ENCODE data around the gene PIK3CB.
"Not testable (repeated sequence)": the region's sequence is repeated elsewhere in the genome, so short reads cannot be mapped to it uniquely, and the experiment has no call there.

Gene PIK3CB

DNA sequence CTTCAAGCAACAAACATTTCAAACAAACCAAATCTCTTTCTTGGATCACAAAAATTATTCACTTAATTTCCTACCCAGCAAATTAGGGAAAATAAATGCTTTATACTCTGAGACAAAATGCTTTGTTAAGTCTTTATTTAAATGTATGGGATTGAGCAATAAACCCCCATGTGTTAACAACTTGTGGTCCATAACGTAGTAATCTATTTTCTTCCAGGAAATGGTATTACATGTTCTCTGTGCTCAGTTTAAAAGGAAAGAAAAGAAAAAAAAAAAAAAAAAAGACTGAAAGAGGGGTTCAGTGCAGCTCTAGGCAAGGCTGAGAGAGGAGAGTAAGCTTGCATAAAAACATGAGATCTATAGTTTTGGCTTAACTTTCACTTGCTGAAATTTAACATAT lies 102.3 kb downstream of the PIK3CB start:
- DNase-seq, result no peak

DNA sequence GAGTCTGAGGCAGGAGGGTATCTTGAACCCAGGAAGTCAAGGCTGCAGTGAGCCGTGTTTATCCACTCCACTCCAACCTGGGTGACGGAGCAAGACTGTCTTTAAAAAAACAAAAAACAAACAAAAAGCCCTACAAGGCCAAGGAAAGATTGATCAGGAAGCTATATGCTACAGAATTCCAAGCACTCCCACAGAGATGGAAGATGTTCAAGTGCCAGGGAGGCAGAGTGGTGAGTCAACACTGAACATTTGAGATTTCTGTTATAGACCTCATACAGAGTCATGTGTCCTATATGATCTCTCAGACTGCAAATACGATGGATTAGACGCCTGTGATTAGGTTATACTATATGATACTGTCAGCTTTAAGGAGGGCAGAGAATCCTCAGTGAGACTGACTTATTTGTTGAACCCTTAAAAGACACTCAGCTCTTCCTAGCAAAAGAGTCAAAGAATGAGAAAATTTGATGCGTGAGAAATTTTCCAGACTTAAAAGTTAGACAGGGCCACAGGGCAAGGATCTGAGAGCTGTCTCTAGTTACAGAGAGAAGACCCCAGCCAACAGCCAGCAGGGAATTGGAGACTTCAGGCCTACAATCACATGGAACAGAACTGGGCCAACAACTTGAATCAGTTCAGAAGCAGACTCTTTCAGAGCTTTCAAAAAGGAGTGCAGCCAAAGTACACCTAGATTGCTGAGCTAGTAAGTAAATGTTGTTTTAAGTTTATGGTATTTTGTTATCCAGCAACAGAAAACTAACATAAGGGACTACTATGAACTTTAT lies 107.6 kb downstream of the PIK3CB start:
- no peak for DNase-seq

DNA sequence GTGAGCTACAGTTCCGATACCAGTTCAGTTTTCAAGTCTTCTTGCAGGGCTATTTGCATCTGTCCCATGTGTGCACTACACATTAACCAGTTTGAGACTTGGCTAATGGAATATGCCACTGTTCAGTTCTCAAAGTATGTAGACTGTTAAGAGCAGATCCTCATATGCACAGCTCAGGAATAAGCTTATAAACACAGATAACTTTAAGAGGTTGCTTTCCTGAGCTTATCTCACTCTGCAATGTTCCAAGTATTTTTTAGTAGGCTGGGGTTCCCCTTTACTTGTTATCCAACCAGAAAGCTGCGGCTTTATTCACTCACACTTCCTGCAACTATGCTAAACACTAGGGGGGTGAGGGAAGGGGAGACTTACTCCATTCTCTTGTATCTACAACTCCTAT lies 108.7 kb downstream of the PIK3CB start:
- DNase-seq, result not testable (repeated sequence)

DNA sequence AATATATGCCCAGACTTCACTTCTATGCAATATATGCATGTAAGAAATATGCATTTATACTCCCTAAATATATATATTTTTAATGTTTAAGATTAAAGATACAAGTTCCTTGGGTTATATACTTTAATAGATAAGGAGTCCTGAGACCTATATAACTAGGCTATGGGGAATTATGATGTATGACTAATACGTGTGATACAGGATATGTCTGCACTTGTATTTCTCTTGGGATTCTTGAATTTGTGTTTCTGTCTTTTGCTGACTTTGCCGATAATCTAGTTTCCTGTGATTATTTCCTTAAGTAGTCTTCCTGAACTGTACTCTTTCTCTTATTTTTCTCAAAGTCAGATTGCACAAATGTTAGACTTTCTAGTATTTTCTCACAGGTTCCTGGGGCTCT lies 109.6 kb downstream of the PIK3CB start:
- no peak for DNase-seq

DNA sequence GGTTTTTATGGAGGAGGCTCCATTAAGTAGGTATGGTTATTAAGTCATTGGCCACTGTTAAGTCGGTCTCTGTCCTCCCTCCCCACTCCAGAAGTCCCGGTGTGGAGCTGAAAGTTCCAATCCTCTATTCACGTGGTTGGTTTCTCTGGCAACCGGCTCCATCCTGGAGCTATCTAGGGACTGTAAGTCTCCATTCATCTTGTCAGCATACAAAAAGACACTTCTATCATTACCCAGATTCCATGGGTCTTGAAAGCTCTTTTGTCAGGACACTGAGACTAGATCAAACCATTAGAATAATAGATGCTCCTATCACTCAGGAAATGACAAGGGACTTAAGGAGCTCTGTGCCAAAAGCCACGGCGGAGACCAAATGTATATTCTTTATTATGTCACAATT lies 110.3 kb downstream of the PIK3CB start:
- DNase-seq, result no peak

DNA sequence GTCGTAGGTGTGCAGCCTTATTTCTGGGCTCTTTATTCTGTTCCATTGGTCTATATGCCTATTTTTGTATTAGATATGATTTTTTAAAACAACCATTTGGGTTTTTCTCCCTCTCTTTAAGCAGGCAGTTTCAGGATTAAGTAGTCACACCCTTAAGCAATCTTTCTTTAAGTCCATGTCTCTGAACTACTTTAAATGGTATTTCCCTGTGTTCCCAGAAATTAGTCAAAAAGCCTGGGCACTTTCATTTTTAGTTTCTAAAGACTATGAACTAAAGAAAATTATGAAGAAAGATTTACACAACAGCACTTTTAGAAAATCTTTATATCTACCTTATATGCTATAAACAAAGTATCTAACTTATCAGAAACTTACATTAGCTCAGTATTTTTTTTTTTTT lies 115.9 kb downstream of the PIK3CB start:
- no peak for DNase-seq

DNA sequence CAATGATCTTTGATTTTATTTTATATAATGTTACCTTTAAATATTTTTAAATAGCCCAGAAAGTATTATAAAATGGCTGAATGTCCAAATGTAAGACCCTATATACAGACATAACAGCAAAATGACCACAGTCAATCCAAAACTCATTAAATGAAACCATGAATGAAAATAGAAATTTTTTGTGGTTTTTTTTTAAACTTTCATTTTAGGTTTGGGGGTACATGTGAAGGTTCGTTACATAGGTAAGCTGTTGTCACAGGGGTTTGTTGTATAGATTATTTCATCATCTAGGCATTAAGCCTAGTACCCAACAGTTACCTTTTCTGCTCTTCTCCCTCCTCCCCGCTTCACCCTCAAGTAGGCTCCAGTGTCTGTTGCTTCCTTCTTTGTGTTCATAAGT lies 117.4 kb downstream of the PIK3CB start:
- DNase-seq, result no peak

DNA sequence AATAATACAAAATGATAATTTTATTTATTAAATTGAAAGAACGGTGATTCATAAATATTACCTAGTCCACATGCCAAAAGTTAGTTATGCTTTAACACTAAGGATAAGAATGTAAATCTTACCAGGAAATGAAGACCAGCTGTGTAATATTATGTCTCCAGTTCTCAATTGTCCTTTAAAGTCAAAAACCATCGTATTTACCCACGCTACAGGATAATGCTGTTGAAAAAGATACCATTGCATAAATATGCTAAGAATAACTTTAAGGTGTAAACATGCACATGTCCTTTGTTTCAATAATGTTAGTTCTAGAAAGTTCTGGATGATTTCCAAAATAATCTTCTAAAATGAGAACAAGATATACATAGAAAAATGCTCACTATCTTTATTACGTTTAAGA lies 122.6 kb downstream of the PIK3CB start:
- no peak for DNase-seq

DNA sequence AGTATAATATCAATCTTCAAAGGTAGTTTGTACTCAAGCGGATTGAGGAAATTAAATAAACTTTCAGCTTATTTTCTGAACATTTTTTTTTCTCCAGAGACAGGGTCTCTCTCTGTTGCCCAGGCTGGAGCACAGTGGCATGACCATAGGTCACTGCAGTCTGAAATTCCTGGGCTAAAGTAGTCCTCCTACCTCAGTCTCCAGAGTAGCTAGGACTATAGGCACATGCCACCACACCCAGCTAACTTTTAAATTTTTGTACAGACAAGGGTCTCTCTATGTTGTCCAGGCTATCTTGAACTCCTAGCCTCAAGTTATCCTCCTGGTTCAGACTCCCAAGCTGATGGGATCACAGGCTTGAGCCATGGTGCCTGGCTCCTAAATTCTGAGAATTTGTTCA lies 129.1 kb downstream of the PIK3CB start:
- no peak for DNase-seq

DNA sequence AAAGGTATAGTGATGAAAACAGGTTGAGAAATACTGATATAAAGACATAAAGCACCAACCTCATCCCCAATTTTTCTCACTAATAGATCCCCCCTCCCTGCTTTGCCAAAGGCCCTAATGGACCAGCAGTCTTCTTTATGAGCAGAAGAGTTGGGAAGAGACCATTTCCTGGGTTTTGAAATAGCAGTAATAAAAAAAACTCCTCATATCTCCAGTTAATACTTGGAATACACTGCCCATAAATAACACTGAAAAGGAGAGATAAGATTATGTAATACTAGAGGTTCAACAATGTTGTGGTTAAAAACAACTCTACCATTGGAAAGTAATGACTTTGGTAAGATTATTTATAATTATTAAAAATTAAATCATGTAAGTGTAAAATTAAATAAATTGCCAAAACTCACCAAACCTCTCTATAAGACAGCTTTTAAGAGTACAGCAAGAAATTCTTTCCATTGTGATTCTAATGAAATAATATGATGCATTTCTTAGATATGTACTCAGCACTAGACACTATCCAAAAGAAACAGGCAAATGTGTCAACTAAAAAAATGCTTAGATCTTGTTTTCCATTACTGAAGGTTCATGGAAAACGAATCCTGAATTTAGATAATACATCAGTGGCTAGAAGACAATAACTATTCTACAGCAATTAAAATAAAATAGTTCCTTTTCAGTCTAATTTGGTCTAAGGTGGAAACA lies 137.9 kb downstream of the PIK3CB start:
- DNase-seq, result no peak

DNA sequence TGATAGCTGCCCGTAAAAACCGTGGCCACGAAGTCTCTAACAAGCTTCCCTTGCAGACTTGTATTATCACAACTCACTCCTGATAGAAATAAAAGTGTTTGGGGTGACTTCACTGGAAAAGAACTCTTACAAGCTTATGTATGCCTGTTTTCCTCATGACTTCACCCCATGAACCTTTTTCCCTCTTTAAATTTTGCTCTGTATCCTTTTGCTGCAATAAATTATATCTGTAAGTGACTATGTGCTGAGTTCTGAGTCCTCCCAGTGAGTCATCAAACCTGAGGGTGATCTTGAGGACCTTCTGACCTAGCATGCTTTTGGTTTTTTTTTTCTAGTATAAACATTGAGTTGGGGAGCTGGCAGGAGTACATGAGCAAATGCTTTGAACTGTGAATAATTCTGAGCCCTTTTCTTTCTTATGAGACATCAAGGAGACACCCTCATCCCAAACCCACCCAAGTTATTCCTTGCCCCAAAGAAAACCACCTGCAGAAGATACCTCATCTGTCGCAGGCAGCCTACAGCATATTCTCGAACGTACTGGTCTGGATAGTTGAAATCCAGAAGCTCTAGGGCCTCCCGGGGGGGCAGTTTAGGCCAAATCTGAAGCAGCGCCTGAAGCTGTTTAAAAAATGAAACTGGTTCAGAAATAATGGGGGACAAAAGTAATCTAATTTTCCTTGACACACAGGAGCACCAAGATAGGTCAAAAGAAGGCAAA lies 140.3 kb downstream of the PIK3CB start:
- DNase-seq, result no peak

DNA sequence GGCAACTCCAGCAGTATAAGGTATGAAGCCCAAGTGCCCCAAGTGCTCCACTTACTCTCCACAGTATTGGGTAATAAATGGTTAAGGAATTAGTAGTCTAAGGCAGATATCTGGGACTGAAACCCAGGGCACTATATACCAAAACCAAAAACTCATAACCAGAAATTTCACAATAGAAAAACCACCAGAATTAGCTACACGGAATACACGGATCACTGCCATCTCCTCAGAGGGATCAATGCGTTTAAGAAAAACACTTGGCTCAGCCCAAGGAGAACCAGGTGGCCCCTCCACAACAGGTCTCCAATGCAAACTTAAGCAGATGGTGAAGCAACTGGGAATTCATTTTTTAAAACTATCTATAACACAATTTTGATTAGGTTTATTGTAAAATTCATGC lies 142.6 kb downstream of the PIK3CB start:
- no peak for DNase-seq

DNA sequence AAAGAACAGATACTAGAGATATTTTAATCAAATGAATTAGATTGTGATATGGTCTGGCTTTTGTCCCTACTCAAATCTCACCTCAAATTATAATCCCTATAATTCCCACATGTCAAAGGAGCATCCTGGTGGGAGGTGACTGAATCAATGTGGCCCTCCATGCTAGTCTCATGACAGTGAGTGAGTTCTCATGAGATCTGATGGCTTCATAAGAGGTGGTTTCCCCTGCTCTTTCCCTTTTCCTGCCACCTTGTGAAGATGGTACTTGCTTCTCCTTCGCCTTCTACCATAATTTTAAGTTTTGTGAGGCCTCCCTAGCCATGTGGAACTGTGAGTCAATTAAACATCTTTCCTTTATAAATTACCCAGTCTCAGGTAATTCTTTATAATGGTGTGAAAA lies 143.4 kb downstream of the PIK3CB start:
- no peak for DNase-seq

DNA sequence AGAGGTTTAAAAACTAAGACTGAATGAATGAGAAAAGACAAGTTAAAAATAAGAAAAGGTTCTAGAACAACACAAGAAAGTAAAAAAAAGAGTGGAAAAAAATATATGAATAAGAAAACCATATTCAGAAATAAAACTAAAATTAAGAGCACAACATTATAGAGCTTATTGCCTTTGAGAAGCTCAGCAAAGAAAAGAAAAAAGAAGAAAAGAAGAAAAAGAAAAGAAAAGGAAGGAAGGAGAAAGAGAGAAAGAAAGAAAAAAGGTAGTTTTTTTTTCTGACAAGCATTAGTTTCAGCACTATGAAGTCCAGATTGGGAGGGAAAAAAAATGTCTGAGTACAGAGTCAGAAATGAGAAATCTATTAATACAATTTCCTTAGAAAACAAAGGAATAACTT lies 144.7 kb downstream of the PIK3CB start:
- no peak for DNase-seq

DNA sequence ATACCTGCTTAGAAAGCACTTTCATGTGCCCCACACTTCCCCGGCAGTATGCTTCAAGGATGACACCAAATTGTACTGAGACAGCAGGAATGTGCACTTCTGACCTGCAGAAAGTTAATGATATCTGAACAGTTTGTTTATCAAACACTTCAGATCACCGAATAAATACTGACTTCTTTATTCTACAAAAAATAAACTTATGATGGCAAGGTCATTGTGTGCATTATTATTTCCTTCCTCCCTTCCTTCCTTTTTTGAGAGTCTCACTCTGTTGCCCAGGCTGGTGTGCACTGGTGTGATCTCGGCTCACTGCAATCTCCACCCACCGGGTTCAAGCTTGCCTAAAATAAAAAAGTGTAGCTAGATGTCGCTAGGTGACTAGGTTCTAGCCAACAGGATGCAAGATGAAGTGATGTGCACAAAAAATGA lies 145.8 kb downstream of the PIK3CB start:
- no peak for DNase-seq

DNA sequence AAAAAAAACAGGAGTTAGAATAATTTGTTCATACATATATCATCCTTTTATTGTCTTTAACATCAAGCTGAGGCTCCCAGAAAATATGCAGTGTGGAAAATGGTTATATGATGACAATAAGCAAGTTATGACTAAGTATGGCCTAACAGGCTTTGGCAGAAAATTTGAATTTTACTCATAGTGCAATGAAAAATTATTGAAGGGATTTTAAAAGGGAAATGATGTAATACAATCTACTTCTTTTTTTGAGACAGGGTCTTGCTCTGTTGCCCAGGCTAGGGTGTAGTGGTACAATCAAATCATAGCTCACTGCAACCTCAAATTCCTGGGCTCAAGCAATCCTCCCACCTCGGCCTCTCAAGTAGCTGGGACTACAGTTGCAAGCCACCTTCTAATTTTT lies 147.5 kb downstream of the PIK3CB start:
- no peak for DNase-seq

DNA sequence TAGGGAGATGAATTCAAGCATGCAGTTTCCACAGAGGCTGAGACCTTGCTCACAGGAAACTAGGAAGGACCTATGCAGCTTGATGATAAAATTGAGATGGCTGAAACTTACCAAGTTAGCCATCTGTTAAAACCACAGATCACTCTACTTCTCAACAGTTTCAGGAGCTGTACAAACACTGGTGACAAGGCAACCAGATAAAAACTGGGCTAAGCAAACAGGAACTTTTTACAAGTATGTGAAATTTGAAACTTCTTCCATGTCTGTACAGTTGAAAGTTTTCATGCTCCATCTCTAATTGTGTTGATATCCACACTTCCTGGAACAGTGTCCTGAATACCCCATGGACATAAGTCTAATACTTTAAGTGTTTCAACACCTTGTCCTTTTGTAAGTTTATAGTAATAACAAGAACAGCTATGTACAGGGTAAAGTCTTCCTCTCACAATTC lies 147.9 kb downstream of the PIK3CB start:
- no peak for DNase-seq

DNA sequence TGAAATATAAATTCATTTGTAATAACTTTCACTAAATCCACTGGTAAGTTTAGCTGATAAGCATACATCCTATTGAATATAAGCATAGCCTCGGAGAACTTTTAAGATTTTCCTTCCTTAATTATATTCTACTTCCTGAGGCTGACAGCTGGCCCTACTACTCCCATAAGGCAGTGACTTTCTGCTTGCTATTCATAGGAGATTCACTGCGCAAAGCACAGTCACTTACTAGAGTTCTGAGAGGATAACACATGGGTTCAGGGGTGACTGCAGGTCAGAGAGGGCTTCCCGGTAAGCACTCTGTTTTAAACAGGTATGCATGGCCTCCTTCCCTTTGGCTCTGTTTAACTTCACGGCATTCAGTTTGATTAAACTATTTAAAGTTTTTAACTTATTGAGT lies 150.3 kb downstream of the PIK3CB start:
- DNase-seq, result no peak

DNA sequence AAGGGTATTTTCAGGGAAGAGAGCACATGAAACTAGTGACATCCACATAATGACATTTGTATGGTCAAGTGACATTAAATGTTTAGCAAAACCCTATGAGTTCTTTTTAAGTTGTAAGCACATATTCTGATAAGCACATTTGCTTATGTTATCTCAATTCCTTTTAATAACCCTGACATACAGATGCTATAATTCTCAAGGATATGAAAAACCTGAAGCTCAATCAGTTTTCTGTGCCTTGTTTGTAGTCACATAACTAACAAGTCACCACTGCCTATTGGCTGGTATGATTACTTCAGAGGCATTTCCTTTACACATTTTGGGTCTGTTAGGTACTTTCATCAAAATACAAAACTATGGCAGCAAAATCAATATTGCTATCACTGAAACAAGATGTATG lies 152.1 kb downstream of the PIK3CB start:
- no peak for DNase-seq

DNA sequence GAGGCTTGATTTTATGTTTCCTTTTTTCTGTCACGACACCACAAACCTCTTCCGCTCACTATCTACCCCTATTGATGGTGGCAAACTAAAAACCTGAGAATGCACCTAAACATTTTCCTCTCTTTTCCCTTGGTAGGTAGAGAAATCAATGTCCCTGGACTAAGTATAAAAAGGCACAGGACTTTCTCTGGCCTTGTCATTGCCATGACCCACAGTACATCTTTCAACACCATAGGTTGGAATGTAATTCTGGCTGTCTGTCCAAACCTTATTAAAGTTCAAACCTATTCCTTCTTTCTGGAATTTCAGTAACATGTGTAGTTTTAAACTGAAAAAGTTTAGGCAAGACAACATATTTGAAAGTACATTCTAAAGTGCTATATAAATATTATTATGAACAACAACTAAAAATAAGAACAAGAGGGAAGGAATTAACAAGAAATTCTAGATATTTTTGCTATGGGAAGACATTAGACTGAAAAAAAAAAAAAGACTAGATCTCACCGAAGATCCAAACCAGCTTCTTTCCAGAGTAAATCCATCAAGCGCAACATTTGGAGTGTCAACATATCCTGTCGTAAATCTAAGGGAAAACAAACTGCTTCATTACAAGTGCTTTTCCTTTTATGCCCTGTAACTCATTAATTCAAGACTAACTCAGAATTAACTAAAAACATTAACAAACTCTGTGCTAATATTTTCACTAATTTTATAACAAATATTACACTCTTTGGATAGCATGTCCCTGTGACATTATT lies 153.1 kb downstream of the PIK3CB start:
- DNase-seq, result no peak

DNA sequence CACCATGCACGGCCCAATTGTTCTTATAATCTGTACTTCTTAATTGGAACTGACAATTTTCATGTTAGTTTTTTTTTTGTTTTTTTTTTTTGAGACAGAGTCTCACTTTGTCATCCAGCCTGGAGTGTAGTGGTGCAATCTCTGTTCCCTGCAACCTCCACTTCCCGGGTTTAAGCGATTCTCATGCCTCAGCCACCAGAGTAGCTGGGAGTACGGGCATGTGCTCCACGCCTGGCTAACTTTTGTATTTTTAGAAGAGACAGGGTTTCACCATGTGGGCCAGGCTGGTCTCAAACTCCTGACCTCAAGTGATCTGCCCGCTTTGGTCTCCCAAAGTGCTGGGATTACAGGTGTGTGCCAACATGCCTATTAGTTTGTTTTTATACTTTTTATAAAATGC lies 153.8 kb downstream of the PIK3CB start:
- DNase-seq, result not testable (repeated sequence)

DNA sequence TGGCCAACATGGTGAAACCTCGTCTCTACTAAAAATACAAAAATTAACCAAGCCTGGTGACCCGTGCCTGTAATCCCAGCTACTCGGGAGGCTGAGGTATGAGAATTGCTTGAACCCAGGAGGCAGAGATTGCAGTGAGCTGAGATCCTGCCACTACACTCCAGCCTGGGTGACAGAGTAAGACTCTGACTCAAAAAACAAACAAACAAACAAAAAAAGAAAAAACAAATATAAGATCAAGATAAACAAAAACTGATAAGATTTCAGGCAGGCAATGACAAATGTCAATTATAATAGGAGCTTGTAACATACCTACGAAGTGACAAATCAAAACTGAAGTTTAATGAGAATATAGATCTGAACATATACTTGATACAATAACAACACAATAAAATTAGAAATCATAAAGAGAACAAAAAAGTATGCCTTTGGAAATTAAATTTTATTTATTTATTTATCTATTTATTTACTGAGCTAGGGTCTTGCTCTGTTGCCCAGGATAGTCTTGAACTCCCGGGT lies 155.8 kb downstream of the PIK3CB start:
- no peak for DNase-seq

DNA sequence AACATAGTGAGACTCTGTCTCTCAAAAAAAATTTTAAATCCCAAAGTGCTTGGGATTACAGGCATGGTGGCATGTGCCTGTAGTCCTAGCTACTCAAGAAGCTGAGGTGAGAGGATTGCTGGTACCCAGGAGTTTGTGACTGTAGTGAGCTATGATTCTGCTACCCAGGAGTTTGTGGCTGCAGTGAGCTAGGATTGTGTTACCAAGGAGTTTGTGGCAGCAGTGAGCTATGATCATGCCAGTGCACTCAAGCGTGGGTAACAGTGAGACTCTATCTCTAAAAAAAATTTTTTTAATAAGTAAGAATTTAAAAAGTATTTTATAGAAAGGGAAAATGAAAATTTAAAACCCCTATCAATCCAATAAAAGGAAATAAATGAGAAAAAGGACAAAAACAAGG lies 156.6 kb downstream of the PIK3CB start:
- no peak for DNase-seq

All from central memory CD4-positive, alpha-beta T cell (primary cell).